A673 (cell line): ENCODE results near the gene GNAT1. TPM values are rescaled to one million over a fixed set of nuclear protein-coding genes. Genes with fewer than 3 reads are reported as not detected.

ENCODE experiments used
- BruUV-seq: library from RNA; stranded (reverse); fragments of 400-500 nt; replicated peaks from 2 replicates; lab custom pipeline; 2021; lab: Mats Ljungman, UMichigan
- CTCF ChIA-PET: fragments of 300-600 bp; sonication (Branson Sonifier 250); formaldehyde crosslinking; loops from one replicate; lab custom pipeline; 2022; ENCODE audit warnings: antibody characterized with exemption; lab: Charles Lee
- POLR2A ChIA-PET: fragments of 300-600 bp; sonication (Branson Sonifier 250); formaldehyde crosslinking; loops from one replicate; lab custom pipeline; 2022; ENCODE audit warnings: antibody characterized with exemption; ENCODE audit not compliant: low non-redundant PET; lab: Charles Lee
- DNase-seq: peaks from one replicate; pipeline ENCODE4 v3.0.0-alpha.2; 2015; ENCODE audit warnings: low spot score
- H3K27ac ChIP-seq: fragments of 200-600 bp; sonication (generic); 2 replicates; pipeline ENCODE4 v1.5.1; 2016; ENCODE audit warnings: mixed run types, low read depth, mild to moderate bottlenecking, mixed read lengths, antibody characterized with exemption, low read length; ENCODE audit not compliant: poor library complexity, severe bottlenecking
- H3K27me3 ChIP-seq: fragments of 200-600 bp; sonication (generic); replicated peaks from 2 replicates; pipeline ENCODE4 v1.6.1; 2017; ENCODE audit warnings: mixed run types, low read depth, mild to moderate bottlenecking, mixed read lengths, antibody characterized with exemption, low read length; ENCODE audit not compliant: insufficient read depth, poor library complexity
- H3K36me3 ChIP-seq: fragments of 200-600 bp; sonication (generic); 2 replicates; pipeline ENCODE4 v1.6.1; 2016; ENCODE audit warnings: mixed run types, mild to moderate bottlenecking, mixed read lengths, antibody characterized with exemption, low read length; ENCODE audit not compliant: insufficient read depth, poor library complexity, severe bottlenecking
- H3K4me1 ChIP-seq: fragments of 200-600 bp; sonication (generic); 2 replicates; pipeline ENCODE4 v1.6.1; 2017; ENCODE audit warnings: mixed run types, mild to moderate bottlenecking, mixed read lengths, antibody characterized with exemption, low read length; ENCODE audit not compliant: insufficient read depth, poor library complexity, severe bottlenecking
- H3K4me3 ChIP-seq: fragments of 200-600 bp; sonication (generic); 2 replicates; pipeline ENCODE4 v1.5.1; 2016; ENCODE audit warnings: low read depth, mixed run types, mild to moderate bottlenecking, mixed read lengths, low read length; ENCODE audit not compliant: poor library complexity, severe bottlenecking
- H3K9me3 ChIP-seq: fragments of 200-600 bp; sonication (generic); 2 replicates; pipeline ENCODE4 v1.6.1; 2016; ENCODE audit warnings: mixed run types, low read depth, mild to moderate bottlenecking, mixed read lengths, antibody characterized with exemption, low read length; ENCODE audit not compliant: poor library complexity, severe bottlenecking
- EZH2 ChIP-seq: fragments of 200-600 bp; sonication (generic); IDR thresholded peaks from 2 replicates; pipeline ENCODE4 v1.6.1; 2017; ENCODE audit warnings: borderline replicate concordance, low read depth, mild to moderate bottlenecking, mixed read lengths, antibody characterized with exemption, low read length; ENCODE audit not compliant: poor library complexity, severe bottlenecking
- intact Hi-C: fragments of 100-400 bp; cut with micrococcal nuclease; formaldehyde crosslinking; loops from one replicate; pipeline ENCODE4 v1.10.0; 2022; ENCODE audit not compliant: unreplicated experiment
- total RNA-seq: library from RNA; stranded (reverse); gene quantifications from 2 replicates; pipeline ENCODE4 v1.2.3, GENCODE V29; 2021
- TF ChIP-seq, protein P1 (sequence below): fragments of 300-800, 200-600 bp; sonication (generic); conservative IDR thresholded peaks from 2 replicates; pipeline ENCODE4 v1.5.1; 2017; ENCODE audit warnings: low read depth, mild to moderate bottlenecking, antibody characterized with exemption, low read length, moderate library complexity, mixed read lengths

Gene GNAT1
- total RNA-seq, 1 experiment from 2014 or later: not detected

GRCh38 chr3:50221411-50222168, 30.2 kb downstream of the GNAT1 start:
- intact Hi-C loops: no loop called here
- no peaks in the 10 kb centered on the region for H3K36me3 ChIP-seq
- ChIA-PET CTCF (no interaction called here), POLR2A (no interaction called here)
- H3K9me3 ChIP-seq: no peaks in the 10 kb centered on the region
- no peak for DNase-seq
- no peak overlapping the region for H3K4me3 ChIP-seq
- no peak overlapping the region for H3K27ac ChIP-seq
- no peak for TF ChIP-seq EZH2
- TF ChIP-seq, protein P1, sequence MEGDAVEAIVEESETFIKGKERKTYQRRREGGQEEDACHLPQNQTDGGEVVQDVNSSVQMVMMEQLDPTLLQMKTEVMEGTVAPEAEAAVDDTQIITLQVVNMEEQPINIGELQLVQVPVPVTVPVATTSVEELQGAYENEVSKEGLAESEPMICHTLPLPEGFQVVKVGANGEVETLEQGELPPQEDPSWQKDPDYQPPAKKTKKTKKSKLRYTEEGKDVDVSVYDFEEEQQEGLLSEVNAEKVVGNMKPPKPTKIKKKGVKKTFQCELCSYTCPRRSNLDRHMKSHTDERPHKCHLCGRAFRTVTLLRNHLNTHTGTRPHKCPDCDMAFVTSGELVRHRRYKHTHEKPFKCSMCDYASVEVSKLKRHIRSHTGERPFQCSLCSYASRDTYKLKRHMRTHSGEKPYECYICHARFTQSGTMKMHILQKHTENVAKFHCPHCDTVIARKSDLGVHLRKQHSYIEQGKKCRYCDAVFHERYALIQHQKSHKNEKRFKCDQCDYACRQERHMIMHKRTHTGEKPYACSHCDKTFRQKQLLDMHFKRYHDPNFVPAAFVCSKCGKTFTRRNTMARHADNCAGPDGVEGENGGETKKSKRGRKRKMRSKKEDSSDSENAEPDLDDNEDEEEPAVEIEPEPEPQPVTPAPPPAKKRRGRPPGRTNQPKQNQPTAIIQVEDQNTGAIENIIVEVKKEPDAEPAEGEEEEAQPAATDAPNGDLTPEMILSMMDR: no peak
- H3K4me1 ChIP-seq: no peaks in the 10 kb centered on the region
- BruUV-seq: no TSS peak
- no peaks in the 10 kb centered on the region for H3K27me3 ChIP-seq

GRCh38 chr3:50222169-50222528, 30.7 kb downstream of the GNAT1 start:
- no peaks in the 10 kb centered on the region for H3K9me3 ChIP-seq
- no peak for DNase-seq
- POLR2A ChIA-PET: no interaction called here
- no peaks in the 10 kb centered on the region for H3K4me1 ChIP-seq
- no peaks in the 10 kb centered on the region for H3K27me3 ChIP-seq
- H3K4me3 ChIP-seq: no peak overlapping the region
- no TSS peak for BruUV-seq
- intact Hi-C loops: no loop called here
- no peak for TF ChIP-seq EZH2
- TF ChIP-seq, protein P1: no peak
- H3K36me3 ChIP-seq: no peaks in the 10 kb centered on the region
- no peak overlapping the region for H3K27ac ChIP-seq
- CTCF ChIA-PET: no interaction called here

GRCh38 chr3:50224639-50225038, 33.2 kb downstream of the GNAT1 start:
- BruUV-seq: no TSS peak
- no peak for DNase-seq
- no peak overlapping the region for H3K27ac ChIP-seq
- CTCF ChIA-PET: interaction anchor here (0.7 kb wide), 2 partner anchors 36 to 67 kb away, joined by 8 to 15 read pairs; no protein-coding TSS in a partner anchor
- no peaks in the 10 kb centered on the region for H3K36me3 ChIP-seq
- peaks cover 8% of the 10 kb centered on the region for H3K4me1 ChIP-seq
- intact Hi-C loops: no loop called here
- TF ChIP-seq EZH2: no peak
- TF ChIP-seq, protein P1: no peak
- POLR2A ChIA-PET: interaction anchor here (0.7 kb wide), 1 partner anchor 45 kb away, joined by 7 read pairs; no protein-coding TSS in a partner anchor
- H3K4me3 ChIP-seq: no peak overlapping the region
- H3K9me3 ChIP-seq: no peaks in the 10 kb centered on the region
- no peaks in the 10 kb centered on the region for H3K27me3 ChIP-seq
